HCT116 (cell line): ENCODE data around the gene RNF222. TPM values are rescaled to one million over a fixed set of nuclear protein-coding genes. Genes with fewer than 3 reads are reported as not detected.

Experiments
- ATAC-seq: fragments of 200-7000 bp; cut with Tn5 transposase; 2 replicates; pipeline ENCODE4 v1.9.1; 2020; ENCODE audit warnings: mild to moderate bottlenecking, moderate library complexity
- BruUV-seq: library from RNA; stranded (reverse); fragments of 400-500 nt; replicated peaks from 2 replicates; lab custom pipeline; 2021; lab: Mats Ljungman, UMichigan
- CTCF ChIA-PET: fragments of 300-600 bp; sonication (Branson Sonifier 250); formaldehyde crosslinking; loops from one replicate; lab custom pipeline; 2021; ENCODE audit warnings: antibody characterized with exemption; lab: Charles Lee
- POLR2A ChIA-PET: fragments of 300-600, 350-600 bp; sonication (Branson Sonifier 250); formaldehyde crosslinking; loops from one replicate; lab custom pipeline; 2021; ENCODE audit warnings: antibody characterized with exemption; lab: Charles Lee
- RAD21 ChIA-PET, 2 experiments: fragments of 300-600 bp; sonication (Branson Sonifier 250); formaldehyde crosslinking; loops; one replicate each; lab custom pipeline; 2023; ENCODE audit warnings: low total read pairs in 2 of 2; ENCODE audit not compliant: uncharacterized antibody in 2 of 2, unreplicated experiment in 2 of 2, low non-redundant PET in 1 of 2; lab: Charles Lee
- DNase-seq: peaks from one replicate; pipeline ENCODE4 v3.0.0-alpha.2; 2010; ENCODE audit warnings: low read depth, low spot score
- H2AFZ ChIP-seq: fragments of 200-600 bp; shearing (Covaris generic), sonication (generic); 2 replicates; pipeline ENCODE4 v1.6.1; 2017; ENCODE audit warnings: low read depth, mixed run types, mixed read lengths, antibody characterized with exemption, low read length; ENCODE audit not compliant: poor library complexity, severe bottlenecking
- H3K27ac ChIP-seq: 2 replicates; pipeline ENCODE4 v1.5.1; 2012; ENCODE audit warnings: low read depth, low read length
- H3K27me3 ChIP-seq: fragments of 200-600 bp; sonication (generic); 2 replicates; pipeline ENCODE4 v1.6.1; 2016; ENCODE audit warnings: mixed run types, low read length, mixed read lengths; ENCODE audit not compliant: insufficient read depth
- H3K36me3 ChIP-seq, 2 experiments: fragments of 200-500 bp in 1 of 2; fragments of 200-600 bp in 1 of 2; sonication (Bioruptor generic) in 1 of 2; sonication (generic) in 1 of 2; 2 replicates each; pipeline versions ENCODE4 v1.5.1 to v1.6.1; 2014 to 2016; ENCODE audit warnings: low read length in 2 of 2, inconsistent platforms in 1 of 2, mixed read lengths in 1 of 2, mixed run types in 1 of 2; ENCODE audit not compliant: insufficient read depth in 2 of 2, control insufficient read depth in 1 of 2
- H3K4me1 ChIP-seq, 2 experiments: fragments of 200-600 bp in 1 of 2; sonication (generic) in 1 of 2; 2 replicates each; pipeline versions ENCODE4 v1.5.1 to v1.6.1; 2012 to 2017; ENCODE audit warnings: low read length in 2 of 2, inconsistent platforms in 1 of 2, mild to moderate bottlenecking in 1 of 2, mixed read lengths in 1 of 2, mixed run types in 1 of 2, moderate library complexity in 1 of 2; ENCODE audit not compliant: insufficient read depth in 2 of 2, control insufficient read depth in 1 of 2
- H3K4me2 ChIP-seq: fragments of 200-600 bp; sonication (generic); 2 replicates; pipeline ENCODE4 v1.6.1; 2017; ENCODE audit warnings: mixed run types, low read length, mixed read lengths
- H3K4me3 ChIP-seq, 2 experiments: fragments of 200-600 bp in 1 of 2; sonication (generic) in 1 of 2; replicated peaks in 1 of 2; 2 replicates each; pipeline ENCODE4 v1.5.1; 2011 to 2016; ENCODE audit warnings: low read length in 2 of 2, control low read depth in 1 of 2, low read depth in 1 of 2, mild to moderate bottlenecking in 1 of 2, mixed read lengths in 1 of 2, mixed run types in 1 of 2
- H3K79me2 ChIP-seq: fragments of 200-600 bp; sonication (generic); 2 replicates; pipeline ENCODE4 v1.6.1; 2017; ENCODE audit warnings: mild to moderate bottlenecking, mixed run types, low read length, moderate library complexity, mixed read lengths; ENCODE audit not compliant: insufficient read depth
- H3K9ac ChIP-seq: fragments of 200-600 bp; sonication (generic); 2 replicates; pipeline ENCODE4 v1.6.1; 2016; ENCODE audit warnings: low read length, mixed read lengths
- H3K9me2 ChIP-seq: fragments of 200-600 bp; sonication (generic), shearing (Covaris generic); 2 replicates; pipeline ENCODE4 v1.6.1; 2017; ENCODE audit warnings: mixed run types, mild to moderate bottlenecking, moderate library complexity; ENCODE audit not compliant: insufficient read depth
- H3K9me3 ChIP-seq, 2 experiments: fragments of 200-500 bp in 1 of 2; fragments of 200-600 bp in 1 of 2; sonication (Bioruptor generic) in 1 of 2; sonication (generic) in 1 of 2; 2 replicates each; pipeline ENCODE4 v1.6.1; 2014 to 2017; ENCODE audit warnings: low read length in 2 of 2, mixed read lengths in 2 of 2, inconsistent platforms in 1 of 2, low read depth in 1 of 2, mild to moderate bottlenecking in 1 of 2, mixed run types in 1 of 2, moderate library complexity in 1 of 2; ENCODE audit not compliant: control insufficient read depth in 1 of 2, insufficient read depth in 1 of 2
- H4K20me1 ChIP-seq: fragments of 200-600 bp; sonication (generic), shearing (Covaris generic); 2 replicates; pipeline ENCODE4 v1.6.1; 2017; ENCODE audit warnings: mixed run types, mild to moderate bottlenecking, moderate library complexity; ENCODE audit not compliant: insufficient read depth
- CTCF ChIP-seq, 3 experiments: fragments of 200-600 bp in 1 of 3; sonication (generic) in 1 of 3; IDR thresholded peaks in 2 of 3; conservative IDR thresholded peaks in 1 of 3; 2 replicates each; pipeline ENCODE4 v1.5.1; 2012 to 2017; ENCODE audit warnings: low read depth in 2 of 3, low read length in 2 of 3, antibody characterized with exemption in 1 of 3, borderline replicate concordance in 1 of 3, control low read depth in 1 of 3, mild to moderate bottlenecking in 1 of 3, mixed read lengths in 1 of 3, mixed run types in 1 of 3, moderate library complexity in 1 of 3; ENCODE audit not compliant: insufficient read depth in 1 of 3
- FOSL1 ChIP-seq: IDR thresholded peaks from 2 replicates; pipeline ENCODE4 v1.6.1; 2012; ENCODE audit warnings: low read depth
- JUND ChIP-seq: IDR thresholded peaks from 2 replicates; pipeline ENCODE4 v1.6.1; 2012
- SIN3A ChIP-seq: IDR thresholded peaks from 2 replicates; pipeline ENCODE4 v1.6.1; 2012; ENCODE audit warnings: low read depth
- YY1 ChIP-seq: IDR thresholded peaks from 2 replicates; pipeline ENCODE4 v1.6.1; 2011; ENCODE audit warnings: low read length, low read depth, moderate library complexity, mild to moderate bottlenecking; ENCODE audit not compliant: insufficient replicate concordance; ENCODE audit errors: extremely low read depth
- ZBTB33 ChIP-seq: IDR thresholded peaks from 2 replicates; pipeline ENCODE4 v1.6.1; 2011; ENCODE audit warnings: mild to moderate bottlenecking, low read length, moderate library complexity; ENCODE audit not compliant: insufficient replicate concordance; ENCODE audit errors: extremely low read depth
- intact Hi-C: fragments of 100-400 bp; cut with micrococcal nuclease; formaldehyde crosslinking; loops from 2 replicates; pipeline ENCODE4 v1.10.0; 2022
- total RNA-seq: library from RNA; stranded (reverse); gene quantifications from one replicate; pipeline ENCODE4 v1.2.1, GENCODE V29; 2021; ENCODE audit not compliant: unreplicated experiment

RNF222 gene
- total RNA-seq, 1 experiment from 2014 or later: not detected

- TF ChIP-seq ZBTB33 (no peak), JUND (no peak), FOSL1 (no peak)
These were observed 40.8 kb upstream of the RNF222 start (continued) for GRCh38 chr17:8438441-8438840.

GRCh38 chr17:8436844-8437171 lies 39.2 kb upstream of the RNF222 start:
- peak overlapping the region; percentile 98 for H3K9ac ChIP-seq
- peak overlapping the region; percentile 63 to 94 for H3K4me3 ChIP-seq
- H3K9me3 ChIP-seq: no peaks in the 10 kb centered on the region
- peak overlapping the region; percentile 94; the same call in 1 of the 2 replicates for H3K27ac ChIP-seq
- RAD21 ChIA-PET: no interaction called here
- H3K79me2 ChIP-seq: peaks cover 58% of the 10 kb centered on the region
- CTCF ChIA-PET: interaction anchor here (0.8 to 1.4 kb wide), 2 partner anchors 27 to 53 kb away, joined by 5 read pairs; no protein-coding TSS in a partner anchor
- DNase-seq (no peak), ATAC-seq (no peak)
- no peaks in the 10 kb centered on the region for H3K9me2 ChIP-seq
- POLR2A ChIA-PET: interaction anchor here (1.1 to 1.2 kb wide), 2 partner anchors 17 to 53 kb away, joined by 4 read pairs; no protein-coding TSS in a partner anchor
- intact Hi-C loops: loop anchor here (1.0 to 5.0 kb wide), 2 partner anchors 54 to 195 kb away; partner anchors contain the start of genes MYH10 and RPL26
- TF ChIP-seq SIN3A (peak; percentile 12; the same call in 1 of the 2 replicates), CTCF (IDR thresholded peaks at IDR 0.05 in 2 of 3, conservative IDR thresholded peaks at IDR 0.05 in 1 of 3; ENCODE audit: borderline replicate concordance in 1 of 3, insufficient read depth in 1 of 3, low read depth in 2 of 3, low read length in 2 of 3) (no peak), YY1 (no peak)
- no peak overlapping the region for H2AFZ ChIP-seq
- peaks cover 4% of the 10 kb centered on the region; the same call in 1 of the 2 replicates for H4K20me1 ChIP-seq
- peak overlapping the region; percentile 80 for H3K4me2 ChIP-seq
- H3K36me3 ChIP-seq: peaks cover 0 to 7% of the 10 kb centered on the region in 2 experiments; a peak in 2 of 4 replicates
- TSS peak; percentile 66 for BruUV-seq
- H3K27me3 ChIP-seq: no peaks in the 10 kb centered on the region
- H3K4me1 ChIP-seq: peaks cover 6 to 15% of the 10 kb centered on the region in 2 experiments
